Colonic mucosa (tissue), 4 donors: ENCODE results near the gene LRRTM3. TPM values are rescaled to one million over a fixed set of nuclear protein-coding genes. Genes with fewer than 3 reads are reported as not detected.

Source experiments
- DNase-seq: peaks from one replicate; pipeline ENCODE4 v3.0.0-alpha.2; 2020
- H3K27ac ChIP-seq: fragments of 200-600 bp; one replicate; pipeline ENCODE4 v1.8.0; 2021
- H3K27me3 ChIP-seq: fragments of 200-600 bp; one replicate; pipeline ENCODE4 v1.8.0; 2021
- H3K36me3 ChIP-seq: fragments of 200-600 bp; one replicate; pipeline ENCODE4 v1.8.0; 2021
- H3K4me1 ChIP-seq: fragments of 200-600 bp; one replicate; pipeline ENCODE4 v1.8.0; 2021; ENCODE audit warnings: mild to moderate bottlenecking
- H3K4me3 ChIP-seq: fragments of 200-600 bp; one replicate; pipeline ENCODE4 v1.8.0; 2021
- H3K9ac ChIP-seq, 2 donors: one replicate each; pipeline ENCODE4 v1.7.0; 2013; ENCODE audit warnings: control low read depth in 2 of 2, low read depth in 2 of 2, low read length in 2 of 2
- H3K9me3 ChIP-seq: fragments of 200-600 bp; one replicate; pipeline ENCODE4 v1.8.0; 2021
- intact Hi-C: fragments of 100-400 bp; cut with DNase I; formaldehyde crosslinking; loops from one replicate; pipeline ENCODE4 v1.14.1; 2022
- total RNA-seq, 2 donors: library from RNA; stranded (reverse); fragmentation: NEBNext Ultra II Directional in 1 of 2; extraction: Animal tissue kit (Norgen Biotek cat#: 25700) in 1 of 2; gene quantifications; one replicate each; pipeline ENCODE4 v1.2.1, GENCODE V29; 2021
- TF ChIP-seq, protein P1 (sequence below): fragments of 200-600 bp; IDR thresholded peaks from one replicate; pipeline ENCODE4 v1.8.0; 2022; ENCODE audit warnings: antibody characterized with exemption, mild to moderate bottlenecking
- donor health status: healthy.
- donor health status: DM: no; HTN: no; CAD: no.
- donor health status: DM: no; HTN: no; CAD: no.

The LRRTM3 gene
- total RNA-seq, 2 donors from 2014 or later: not detected

DNA sequence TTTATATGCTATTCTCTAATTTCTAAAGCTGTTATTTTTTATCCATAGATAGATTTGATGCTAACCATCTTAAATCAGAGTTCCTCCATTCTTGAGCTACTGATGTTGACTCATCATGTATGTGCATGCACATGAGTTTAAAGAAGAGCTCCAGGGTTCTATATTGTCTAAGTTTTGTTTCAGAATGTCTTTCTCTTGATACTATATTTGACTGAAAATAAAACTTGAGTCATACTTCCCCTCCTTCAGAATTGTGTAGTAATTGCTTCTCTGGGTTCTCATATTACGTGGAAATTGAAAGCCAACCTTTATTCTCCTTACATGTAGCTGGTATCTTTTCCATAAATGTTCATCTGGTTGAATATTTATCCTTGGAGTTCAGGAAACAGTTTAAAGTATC, 89.4 kb downstream of the LRRTM3 start:
- Histone ChIP-seq H3K36me3 (no peaks in the 10 kb centered on the region), H3K4me3 (no peak overlapping the region), H3K9ac (no peak overlapping the region), H3K27ac (no peak overlapping the region), H3K9me3 (no peaks in the 10 kb centered on the region), H3K27me3 (no peaks in the 10 kb centered on the region), H3K4me1 (no peaks in the 10 kb centered on the region)
- TF ChIP-seq, protein P1, sequence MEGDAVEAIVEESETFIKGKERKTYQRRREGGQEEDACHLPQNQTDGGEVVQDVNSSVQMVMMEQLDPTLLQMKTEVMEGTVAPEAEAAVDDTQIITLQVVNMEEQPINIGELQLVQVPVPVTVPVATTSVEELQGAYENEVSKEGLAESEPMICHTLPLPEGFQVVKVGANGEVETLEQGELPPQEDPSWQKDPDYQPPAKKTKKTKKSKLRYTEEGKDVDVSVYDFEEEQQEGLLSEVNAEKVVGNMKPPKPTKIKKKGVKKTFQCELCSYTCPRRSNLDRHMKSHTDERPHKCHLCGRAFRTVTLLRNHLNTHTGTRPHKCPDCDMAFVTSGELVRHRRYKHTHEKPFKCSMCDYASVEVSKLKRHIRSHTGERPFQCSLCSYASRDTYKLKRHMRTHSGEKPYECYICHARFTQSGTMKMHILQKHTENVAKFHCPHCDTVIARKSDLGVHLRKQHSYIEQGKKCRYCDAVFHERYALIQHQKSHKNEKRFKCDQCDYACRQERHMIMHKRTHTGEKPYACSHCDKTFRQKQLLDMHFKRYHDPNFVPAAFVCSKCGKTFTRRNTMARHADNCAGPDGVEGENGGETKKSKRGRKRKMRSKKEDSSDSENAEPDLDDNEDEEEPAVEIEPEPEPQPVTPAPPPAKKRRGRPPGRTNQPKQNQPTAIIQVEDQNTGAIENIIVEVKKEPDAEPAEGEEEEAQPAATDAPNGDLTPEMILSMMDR: no peak
- no peak for DNase-seq
- intact Hi-C loops: no loop called here

DNA sequence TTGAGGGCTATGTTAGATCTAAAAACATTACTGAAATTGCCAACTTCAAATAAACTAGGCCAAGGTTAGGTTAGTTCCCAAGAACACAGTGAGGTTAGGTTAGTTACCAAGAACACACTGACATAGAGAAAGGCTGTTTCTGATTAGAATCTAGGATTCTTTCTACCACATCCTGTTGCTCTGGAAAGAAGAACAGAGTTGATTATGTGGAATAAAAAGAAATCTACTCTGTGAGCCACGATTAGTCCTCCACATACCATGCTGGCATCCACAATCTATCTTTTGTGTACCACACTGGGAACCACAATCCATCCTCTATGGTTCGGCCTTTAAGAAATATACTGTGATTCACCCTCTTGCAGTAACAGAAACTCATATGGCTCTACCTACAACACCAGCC, 91.4 kb downstream of the LRRTM3 start:
- TF ChIP-seq, protein P1: no peak
- no peaks in the 10 kb centered on the region for H3K9me3 ChIP-seq
- no peaks in the 10 kb centered on the region for H3K36me3 ChIP-seq
- H3K4me3 ChIP-seq: no peak overlapping the region
- no peak overlapping the region for H3K27ac ChIP-seq
- intact Hi-C loops: no loop called here
- DNase-seq: no peak
- no peaks in the 10 kb centered on the region for H3K4me1 ChIP-seq
- H3K27me3 ChIP-seq: no peaks in the 10 kb centered on the region
- H3K9ac ChIP-seq: no peak overlapping the region

DNA sequence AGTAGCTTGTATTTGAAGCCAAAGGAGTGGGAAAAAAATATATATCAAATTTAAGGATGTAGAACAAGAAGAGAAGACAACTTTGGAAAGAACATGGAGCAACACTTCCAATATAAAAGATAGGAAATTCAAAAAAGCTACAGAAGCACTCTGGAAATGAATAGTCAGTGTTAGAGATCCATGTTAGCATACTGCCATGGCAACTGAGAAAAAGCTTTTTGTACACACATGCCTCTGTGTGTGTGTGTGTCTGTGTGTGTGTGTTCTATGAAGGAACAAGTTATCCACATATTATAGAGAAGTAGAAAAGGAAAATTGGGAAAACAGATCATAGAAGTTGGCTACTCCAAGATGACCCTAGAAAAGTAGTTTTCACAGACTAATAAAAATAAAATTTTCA, 96.3 kb downstream of the LRRTM3 start:
- Histone ChIP-seq H3K9ac (no peak overlapping the region), H3K27me3 (no peaks in the 10 kb centered on the region), H3K36me3 (no peaks in the 10 kb centered on the region), H3K27ac (no peak overlapping the region), H3K9me3 (no peaks in the 10 kb centered on the region), H3K4me3 (no peak overlapping the region), H3K4me1 (no peaks in the 10 kb centered on the region)
- TF ChIP-seq, protein P1: no peak
- no peak for DNase-seq
- intact Hi-C loops: no loop called here

DNA sequence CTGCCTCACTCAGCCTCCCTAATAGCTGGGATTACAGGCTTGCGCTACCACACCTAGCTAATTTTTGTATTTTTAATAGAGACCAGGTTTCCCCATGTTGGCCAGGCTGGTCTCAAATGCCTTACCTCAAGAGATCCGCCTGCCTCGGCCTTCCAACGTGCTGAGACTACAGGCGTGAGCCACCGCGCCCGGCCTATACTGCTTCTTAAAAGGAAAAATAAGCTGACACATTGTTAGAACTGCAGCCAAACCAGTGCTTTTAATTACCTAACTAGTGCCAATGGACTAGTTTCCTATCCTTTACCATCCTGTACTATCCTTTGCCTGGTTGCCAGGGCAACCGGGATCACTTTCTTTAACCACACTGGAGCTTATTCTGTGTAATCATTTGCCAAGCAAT, 108.0 kb downstream of the LRRTM3 start:
- Histone ChIP-seq H3K27ac (no peak overlapping the region), H3K4me1 (no peaks in the 10 kb centered on the region), H3K36me3 (no peaks in the 10 kb centered on the region), H3K9me3 (no peaks in the 10 kb centered on the region), H3K9ac (no peak overlapping the region), H3K27me3 (no peaks in the 10 kb centered on the region), H3K4me3 (no peak overlapping the region)
- no peak for DNase-seq
- intact Hi-C loops: no loop called here
- TF ChIP-seq, protein P1: no peak

DNA sequence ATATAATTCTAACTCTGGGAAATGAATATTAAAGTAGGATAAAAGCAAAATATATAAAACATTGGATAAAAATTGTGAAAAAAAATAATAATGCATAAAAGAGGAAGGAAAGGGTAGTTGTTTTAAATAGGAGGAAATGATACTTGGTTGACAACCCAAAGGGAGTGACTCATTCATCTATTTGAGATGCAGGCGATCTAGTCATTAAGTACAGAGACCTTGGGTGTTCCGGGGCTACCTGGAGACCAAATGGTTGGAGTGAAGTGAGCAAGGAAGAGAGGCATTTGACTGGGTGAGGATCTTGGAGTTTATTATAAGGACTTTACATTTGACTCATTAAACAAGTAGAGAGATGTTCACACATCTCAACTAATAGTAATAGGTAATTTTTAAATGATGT, 111.0 kb downstream of the LRRTM3 start:
- DNase-seq: no peak
- H3K36me3 ChIP-seq: no peaks in the 10 kb centered on the region
- no peak overlapping the region for H3K4me3 ChIP-seq
- no peak overlapping the region for H3K9ac ChIP-seq
- no peaks in the 10 kb centered on the region for H3K27me3 ChIP-seq
- no peak overlapping the region for H3K27ac ChIP-seq
- intact Hi-C loops: no loop called here
- no peaks in the 10 kb centered on the region for H3K4me1 ChIP-seq
- H3K9me3 ChIP-seq: no peaks in the 10 kb centered on the region
- TF ChIP-seq, protein P1: no peak

DNA sequence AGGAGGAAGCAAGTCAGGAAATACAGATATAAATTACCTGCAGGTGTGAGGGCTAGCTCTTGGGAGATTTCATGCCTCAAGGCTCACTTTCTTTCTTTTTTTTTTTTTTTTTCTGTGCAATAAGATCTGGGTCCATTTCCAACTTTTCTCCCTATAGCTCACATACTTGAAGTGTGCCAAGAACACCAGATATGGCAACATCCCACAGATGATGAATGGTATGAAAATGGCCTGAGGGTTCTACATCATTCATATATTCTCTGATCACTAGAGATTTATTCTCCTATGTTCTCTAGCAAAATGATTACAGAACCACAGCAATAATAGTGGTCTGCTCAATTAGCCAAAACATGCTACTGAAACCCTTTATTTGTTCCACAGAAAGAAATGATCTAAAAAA, 117.2 kb downstream of the LRRTM3 start:
- intact Hi-C loops: no loop called here
- no peak for DNase-seq
- Histone ChIP-seq H3K27ac (no peak overlapping the region), H3K36me3 (no peaks in the 10 kb centered on the region), H3K9me3 (no peaks in the 10 kb centered on the region), H3K4me1 (no peaks in the 10 kb centered on the region), H3K4me3 (no peak overlapping the region), H3K27me3 (no peaks in the 10 kb centered on the region), H3K9ac (no peak overlapping the region)
- TF ChIP-seq, protein P1: no peak
